HepG2 (cell line): Measurements from ENCODE around the gene YEATS4. TPM values are rescaled to one million over a fixed set of nuclear protein-coding genes. Genes with fewer than 3 reads are reported as not detected.

Experiments used
- AKAP8 ChIP-seq: sonication (generic); formaldehyde crosslinking; IDR thresholded peaks from 2 replicates; pipeline ENCODE4 v1.5.1; 2020; ENCODE audit warnings: mild to moderate bottlenecking, missing genetic modification reagents
- DDIT3 ChIP-seq: sonication (generic); formaldehyde crosslinking; IDR thresholded peaks from 2 replicates; pipeline ENCODE4 v1.4.0; 2020; ENCODE audit warnings: mild to moderate bottlenecking, missing genetic modification reagents
- FOXK2 ChIP-seq: fragments of 450-650 bp; IDR thresholded peaks from 2 replicates; pipeline ENCODE4 v1.6.1; 2016
- FOXO1 ChIP-seq: sonication (generic); formaldehyde crosslinking; IDR thresholded peaks from 2 replicates; pipeline ENCODE4 v1.4.0; 2020; ENCODE audit warnings: missing genetic modification reagents
- HNF4G ChIP-seq, 2 experiments: sonication (generic) in 1 of 2; formaldehyde crosslinking in 1 of 2; IDR thresholded peaks; 2 replicates each; pipeline versions ENCODE4 v1.4.0 to v1.6.1; 2011 to 2020; ENCODE audit warnings: borderline replicate concordance in 2 of 2, low read depth in 2 of 2, mild to moderate bottlenecking in 2 of 2, low read length in 1 of 2, missing genetic modification reagents in 1 of 2, moderate library complexity in 1 of 2
- KLF11 ChIP-seq: IDR thresholded peaks from 2 replicates; pipeline ENCODE4 v1.6.1; 2016; ENCODE audit warnings: missing compliant biosample characterization
- KLF6 ChIP-seq: IDR thresholded peaks from 2 replicates; pipeline ENCODE4 v1.8.0; 2016; ENCODE audit warnings: missing biosample characterization, missing genetic modification reagents
- MATR3 ChIP-seq: sonication (generic); formaldehyde crosslinking; IDR thresholded peaks from 2 replicates; pipeline ENCODE4 v1.4.0; 2020; ENCODE audit warnings: missing genetic modification reagents
- NCOA2 ChIP-seq: sonication (generic); formaldehyde crosslinking; IDR thresholded peaks from 2 replicates; pipeline ENCODE4 v1.8.0; 2022; ENCODE audit warnings: inconsistent platforms
- POLR2G ChIP-seq: fragments of 200-400 bp; formaldehyde crosslinking; IDR thresholded peaks from 2 replicates; pipeline ENCODE4 v1.6.1; 2018; ENCODE audit warnings: mild to moderate bottlenecking, low read depth, low read length, moderate library complexity
- RBM39 ChIP-seq: fragments of 200-400 bp; formaldehyde crosslinking; IDR thresholded peaks from one replicate; pipeline ENCODE4 v1.6.1; 2018; ENCODE audit warnings: antibody characterized with exemption, mild to moderate bottlenecking, low read depth, low read length; ENCODE audit not compliant: poor library complexity, severe bottlenecking
- SALL1 ChIP-seq: sonication (generic); formaldehyde crosslinking; IDR thresholded peaks from 2 replicates; pipeline ENCODE4 v1.8.0; 2022; ENCODE audit warnings: mild to moderate bottlenecking, missing genetic modification reagents
- SAP130 ChIP-seq: IDR thresholded peaks from 2 replicates; pipeline ENCODE4 v1.6.1; 2016; ENCODE audit warnings: low read depth
- TSC22D2 ChIP-seq: sonication (generic); formaldehyde crosslinking; IDR thresholded peaks from 2 replicates; pipeline ENCODE4 v1.5.1; 2020; ENCODE audit warnings: missing genetic modification reagents, mild to moderate bottlenecking, borderline replicate concordance
- ZBTB33 ChIP-seq: sonication (generic); formaldehyde crosslinking; IDR thresholded peaks from 2 replicates; pipeline ENCODE4 v1.4.0; 2020; ENCODE audit warnings: missing genetic modification reagents
- ZFY ChIP-seq: sonication (generic); formaldehyde crosslinking; IDR thresholded peaks from 2 replicates; pipeline ENCODE4 v1.4.0; 2020; ENCODE audit warnings: missing genetic modification reagents
- ZKSCAN8 ChIP-seq: IDR thresholded peaks from 2 replicates; pipeline ENCODE4 v1.6.1; 2016; ENCODE audit warnings: borderline replicate concordance, missing genetic modification reagents, missing compliant biosample characterization
- ZNF207 ChIP-seq: fragments of 450-650 bp; IDR thresholded peaks from 2 replicates; pipeline ENCODE4 v1.6.1; 2016; ENCODE audit warnings: antibody characterized with exemption, borderline replicate concordance
- ZNF235 ChIP-seq: sonication (generic); formaldehyde crosslinking; IDR thresholded peaks from 2 replicates; pipeline ENCODE4 v1.8.1; 2023; ENCODE audit warnings: mild to moderate bottlenecking, missing genetic modification reagents, borderline replicate concordance
- ZNF44 ChIP-seq: sonication (generic); formaldehyde crosslinking; IDR thresholded peaks from 2 replicates; pipeline ENCODE4 v1.5.1; 2020; ENCODE audit warnings: mild to moderate bottlenecking, missing genetic modification reagents
- ZNF567 ChIP-seq: sonication (generic); formaldehyde crosslinking; IDR thresholded peaks from 2 replicates; pipeline ENCODE4 v1.8.1; 2023; ENCODE audit warnings: mild to moderate bottlenecking, missing genetic modification reagents, borderline replicate concordance
- ZNF772 ChIP-seq: sonication (generic); formaldehyde crosslinking; IDR thresholded peaks from 2 replicates; pipeline ENCODE4 v1.5.0; 2020; ENCODE audit warnings: mild to moderate bottlenecking, missing genetic modification reagents
- ZNF773 ChIP-seq: sonication (generic); formaldehyde crosslinking; IDR thresholded peaks from 2 replicates; pipeline ENCODE4 v1.4.0; 2020; ENCODE audit warnings: missing genetic modification reagents, borderline replicate concordance
- ZNF878 ChIP-seq: sonication (generic); formaldehyde crosslinking; IDR thresholded peaks from 2 replicates; pipeline ENCODE4 v1.8.1; 2023; ENCODE audit warnings: mild to moderate bottlenecking, missing genetic modification reagents, moderate library complexity
- ZNF879 ChIP-seq: sonication (generic); formaldehyde crosslinking; IDR thresholded peaks from 2 replicates; pipeline ENCODE4 v1.8.1; 2023; ENCODE audit warnings: missing genetic modification reagents
- polyA plus RNA-seq, 8 experiments: library from polyadenylated mRNA; depleted of rRNA in 3 of 8; stranded (reverse) in 7 of 8; unstranded in 1 of 8; fragments of >200 nt; fragmentation: Illumina TruSeq in 4 of 8; extraction: Trizol in 4 of 8; gene quantifications; 2 replicates each; pipeline versions ENCODE4 v1.2.1 to v1.2.3, GENCODE V29; 2011 to 2016; ENCODE audit warnings: low read depth in 4 of 8, missing spikeins in 1 of 8, mixed read lengths in 1 of 8; ENCODE audit not compliant: insufficient read depth in 1 of 8
- total RNA-seq, 5 experiments: library from RNA; depleted of rRNA; stranded (reverse); fragments of >200 nt; fragmentation: Illumina TruSeq; extraction: Trizol; gene quantifications; 2 replicates each; pipeline ENCODE4 v1.2.3, GENCODE V29; 2016; ENCODE audit warnings: low read depth in 1 of 5
- TF ChIP-seq, protein P1 (sequence below): sonication (generic); formaldehyde crosslinking; IDR thresholded peaks from 2 replicates; pipeline ENCODE4 v1.4.0; 2020; ENCODE audit warnings: missing genetic modification reagents, borderline replicate concordance

The YEATS4 gene
- total and polyA plus RNA-seq, 2 of the 13 experiments (the other 11 are each of a cell fraction or from before 2014, with no cell fraction given): 16.8 to 45.0 TPM

GRCh38 chr12:69332815-69333358 lies 26.7 kb upstream of the YEATS4 start (continued):
- TF ChIP-seq ZNF879 (CRISPR knock-in tag): 0 out of 2 replicates have a peak, but pooled peaks have one; percentile 5
- peak; percentile 97 for TF ChIP-seq NCOA2
- no peak for TF ChIP-seq AKAP8 (CRISPR knock-in tag)
- peak; percentile 88 for TF ChIP-seq SALL1 (CRISPR knock-in tag)
- TF ChIP-seq ZNF44 (CRISPR knock-in tag): no peak
- TF ChIP-seq FOXO1 (CRISPR knock-in tag): peak; percentile 92
- no peak for TF ChIP-seq ZBTB33
- no peak for TF ChIP-seq ZNF567
- TF ChIP-seq POLR2G: peak; percentile 81
- peak; percentile 89 for TF ChIP-seq SAP130 (CRISPR knock-in tag)
- TF ChIP-seq, protein P1, sequence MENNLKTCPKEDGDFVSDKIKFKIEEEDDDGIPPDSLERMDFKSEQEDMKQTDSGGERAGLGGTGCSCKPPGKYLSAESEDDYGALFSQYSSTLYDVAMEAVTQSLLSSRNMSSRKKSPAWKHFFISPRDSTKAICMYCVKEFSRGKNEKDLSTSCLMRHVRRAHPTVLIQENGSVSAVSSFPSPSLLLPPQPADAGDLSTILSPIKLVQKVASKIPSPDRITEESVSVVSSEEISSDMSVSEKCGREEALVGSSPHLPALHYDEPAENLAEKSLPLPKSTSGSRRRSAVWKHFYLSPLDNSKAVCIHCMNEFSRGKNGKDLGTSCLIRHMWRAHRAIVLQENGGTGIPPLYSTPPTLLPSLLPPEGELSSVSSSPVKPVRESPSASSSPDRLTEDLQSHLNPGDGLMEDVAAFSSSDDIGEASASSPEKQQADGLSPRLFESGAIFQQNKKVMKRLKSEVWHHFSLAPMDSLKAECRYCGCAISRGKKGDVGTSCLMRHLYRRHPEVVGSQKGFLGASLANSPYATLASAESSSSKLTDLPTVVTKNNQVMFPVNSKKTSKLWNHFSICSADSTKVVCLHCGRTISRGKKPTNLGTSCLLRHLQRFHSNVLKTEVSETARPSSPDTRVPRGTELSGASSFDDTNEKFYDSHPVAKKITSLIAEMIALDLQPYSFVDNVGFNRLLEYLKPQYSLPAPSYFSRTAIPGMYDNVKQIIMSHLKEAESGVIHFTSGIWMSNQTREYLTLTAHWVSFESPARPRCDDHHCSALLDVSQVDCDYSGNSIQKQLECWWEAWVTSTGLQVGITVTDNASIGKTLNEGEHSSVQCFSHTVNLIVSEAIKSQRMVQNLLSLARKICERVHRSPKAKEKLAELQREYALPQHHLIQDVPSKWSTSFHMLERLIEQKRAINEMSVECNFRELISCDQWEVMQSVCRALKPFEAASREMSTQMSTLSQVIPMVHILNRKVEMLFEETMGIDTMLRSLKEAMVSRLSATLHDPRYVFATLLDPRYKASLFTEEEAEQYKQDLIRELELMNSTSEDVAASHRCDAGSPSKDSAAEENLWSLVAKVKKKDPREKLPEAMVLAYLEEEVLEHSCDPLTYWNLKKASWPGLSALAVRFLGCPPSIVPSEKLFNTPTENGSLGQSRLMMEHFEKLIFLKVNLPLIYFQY: no peak
- no peak for TF ChIP-seq MATR3
- TF ChIP-seq RBM39: no peak
- TF ChIP-seq KLF6 (CRISPR knock-in tag): peak; percentile 24; the same call in 1 of the 2 replicates
- TF ChIP-seq ZNF235 (CRISPR knock-in tag): no peak
- TF ChIP-seq HNF4G (IDR thresholded peaks at IDR 0.05; ENCODE audit: borderline replicate concordance, low read depth, low read length): peak; percentile 93
- TF ChIP-seq HNF4G (CRISPR knock-in tag; IDR thresholded peaks at IDR 0.05; ENCODE audit: borderline replicate concordance, low read depth): peak; percentile 72; the same call in 1 of the 2 replicates
- TF ChIP-seq FOXK2: 0 out of 2 replicates have a peak, but pooled peaks have one; percentile 20
- peak; percentile 74; the same call in 1 of the 2 replicates for TF ChIP-seq ZKSCAN8 (CRISPR knock-in tag)
- no peak for TF ChIP-seq DDIT3 (CRISPR knock-in tag)
- peak; percentile 29; the same call in 1 of the 2 replicates for TF ChIP-seq KLF11 (CRISPR knock-in tag)
- TF ChIP-seq TSC22D2: peak; percentile 47; the same call in 1 of the 2 replicates
- TF ChIP-seq ZFY (CRISPR knock-in tag): peak; percentile 17; the same call in 1 of the 2 replicates
- TF ChIP-seq ZNF772 (CRISPR knock-in tag): peak; percentile 64; the same call in 1 of the 2 replicates
- no peak for TF ChIP-seq ZNF207
- no peak for TF ChIP-seq ZNF773 (CRISPR knock-in tag)
- 0 out of 2 replicates have a peak, but pooled peaks have one; percentile 48 for TF ChIP-seq ZNF878
